GM21717 (cell line): ENCODE results near the gene PXN.
A peak's percentile ranks its signal among the peaks of the same experiment; 100 is the strongest.
"Not testable (repeated sequence)": the region's sequence is repeated elsewhere in the genome, so short reads cannot be mapped to it uniquely, and the experiment has no call there.

Source experiments
- ATAC-seq: cut with Tn5 transposase; IDR thresholded peaks from one replicate; pipeline ENCODE4 v1.9.1; 2021; ENCODE audit warnings: mild to moderate bottlenecking, moderate library complexity; ENCODE audit not compliant: unreplicated experiment

The PXN gene

GRCh38 chr12:120211904-120212283 lies 53.6 kb downstream of the PXN start:
- no peak for ATAC-seq

GRCh38 chr12:120211243-120211903 lies 54.2 kb downstream of the PXN start:
- ATAC-seq: no peak

- no peak for ATAC-seq
Measured at GRCh38 chr12:120209851-120210250, 55.7 kb downstream of the PXN start.

- ATAC-seq: no peak
Measured at GRCh38 chr12:120207227-120207626, 58.3 kb downstream of the PXN start.

DNA sequence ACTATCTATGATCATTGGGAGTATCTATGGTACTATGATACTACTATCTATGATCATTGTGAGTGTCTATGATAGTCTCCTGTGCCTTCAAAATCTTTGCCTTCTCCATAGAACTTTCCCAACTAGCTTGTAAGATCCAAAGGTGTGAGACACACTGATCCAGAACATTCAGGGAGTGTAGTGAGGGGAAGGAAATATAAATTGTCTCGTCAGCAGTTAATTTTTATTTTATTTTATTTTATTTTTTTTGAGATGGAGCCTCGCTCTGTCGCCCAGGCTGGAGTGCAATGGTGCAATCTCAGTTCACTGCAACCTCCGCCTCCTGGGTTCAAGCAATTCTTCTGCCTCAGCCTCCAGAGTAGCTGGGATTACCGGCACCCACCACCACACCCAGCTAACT lies 58.7 kb downstream of the PXN start:
- ATAC-seq: not testable (repeated sequence)

DNA sequence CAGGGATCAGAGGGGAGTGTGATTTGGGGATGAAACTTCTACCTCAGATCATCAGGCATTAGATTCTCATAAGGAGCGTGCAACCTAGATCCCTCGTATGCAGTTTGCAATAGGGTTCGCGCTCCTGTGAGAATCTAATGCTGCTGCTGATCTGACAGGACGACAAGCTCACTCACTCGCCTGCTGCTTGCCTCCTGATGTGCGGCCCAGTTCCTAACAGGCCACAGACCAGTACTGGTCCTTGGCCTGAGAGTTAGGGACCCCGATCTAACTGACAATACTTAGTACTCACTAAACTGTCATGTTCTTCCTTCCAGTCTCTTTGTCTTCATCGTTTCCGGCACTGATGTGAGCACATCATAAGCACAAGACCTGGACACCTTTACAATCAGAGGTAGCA lies 59.3 kb downstream of the PXN start:
- no peak for ATAC-seq

DNA sequence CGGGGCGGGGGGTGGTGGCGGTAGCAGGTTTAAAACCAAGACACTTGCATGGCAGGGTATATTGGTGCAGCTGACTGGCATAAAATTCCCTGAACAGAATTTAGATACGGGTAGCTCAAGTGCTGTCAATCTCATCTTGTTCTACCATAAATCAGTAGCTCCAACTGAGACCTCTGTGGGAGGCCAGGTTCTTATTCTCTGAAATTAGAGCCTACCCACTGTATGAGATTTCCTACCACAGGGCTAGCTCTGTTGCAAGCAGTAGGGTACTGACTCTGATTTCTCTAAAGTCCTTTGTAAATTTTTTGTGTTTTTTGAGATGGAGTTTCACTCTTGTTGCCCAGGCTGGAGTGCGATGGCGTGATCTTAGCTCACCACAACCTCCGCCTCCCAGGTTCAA lies 61.4 kb downstream of the PXN start:
- ATAC-seq: no peak

- ATAC-seq: no peak
Measured at GRCh38 chr12:120200364-120200800, 65.1 kb downstream of the PXN start.

- no peak for ATAC-seq
Measured at GRCh38 chr12:120199595-120200306, 65.8 kb downstream of the PXN start.

GRCh38 chr12:120199025-120199424 lies 66.5 kb downstream of the PXN start:
- ATAC-seq: no peak

DNA sequence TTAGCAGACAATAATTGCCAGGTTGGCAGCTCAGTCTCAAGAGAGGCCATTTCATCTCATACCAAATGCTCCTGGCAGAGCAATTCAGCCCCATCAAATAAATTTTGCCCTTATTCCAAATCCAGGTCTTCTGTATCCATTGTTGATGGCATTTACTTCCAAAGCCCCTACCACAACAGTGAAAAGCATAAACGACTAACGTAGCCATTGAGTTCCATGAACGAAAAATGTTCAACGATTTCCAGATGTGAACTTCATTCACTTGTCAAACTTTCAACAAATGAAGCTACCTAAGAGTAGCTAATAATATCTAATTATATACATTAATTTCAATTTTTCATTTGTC lies 68.0 kb downstream of the PXN start:
- no peak for ATAC-seq

DNA sequence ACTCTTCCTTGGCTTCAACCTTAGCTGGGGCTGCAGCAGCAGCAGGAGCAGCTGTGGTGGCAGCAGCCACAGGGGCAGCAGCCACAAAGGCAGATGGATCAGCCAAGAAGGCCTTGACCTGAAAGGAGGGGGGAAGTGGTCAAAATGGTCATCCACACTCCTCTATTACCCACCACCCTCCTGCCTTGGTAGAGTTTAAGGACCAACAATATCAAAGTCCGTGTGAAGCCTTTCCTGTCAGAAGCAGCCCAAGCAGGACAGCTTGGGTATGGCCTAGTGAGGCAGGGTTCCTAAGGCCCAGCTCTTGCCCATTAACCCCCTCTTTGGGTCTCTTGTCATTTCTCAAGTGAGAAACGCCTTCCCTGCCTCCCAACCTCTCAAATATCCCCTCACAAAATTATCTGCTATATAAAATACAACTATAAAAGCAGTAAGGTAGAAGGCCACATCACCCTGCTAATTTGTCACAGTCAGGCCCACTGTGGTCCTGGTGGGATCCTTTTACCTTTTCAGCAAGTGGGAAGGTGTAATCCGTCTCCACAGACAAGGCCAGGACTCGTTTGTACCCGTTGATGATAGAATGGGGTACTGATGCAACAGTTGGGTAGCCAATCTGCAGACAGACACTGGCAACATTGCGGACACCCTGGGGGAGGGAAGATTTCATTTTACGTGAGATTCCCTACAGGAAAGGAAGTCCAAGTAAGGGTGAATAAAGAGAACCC lies 68.6 kb downstream of the PXN start:
- not testable (repeated sequence) for ATAC-seq

GRCh38 chr12:120196363-120196762 lies 69.2 kb downstream of the PXN start:
- no peak for ATAC-seq

GRCh38 chr12:120194534-120195395 lies 70.8 kb downstream of the PXN start, which contains the start of gene GCN1:
TSS of gene GCN1 (minus strand) at chr12:120194715. CDS start at chr12:120194697, 18 bp downstream.
- peak; percentile 54 for ATAC-seq

- no peak for ATAC-seq
Measured at GRCh38 chr12:120194226-120194533, 71.3 kb downstream of the PXN start.

DNA sequence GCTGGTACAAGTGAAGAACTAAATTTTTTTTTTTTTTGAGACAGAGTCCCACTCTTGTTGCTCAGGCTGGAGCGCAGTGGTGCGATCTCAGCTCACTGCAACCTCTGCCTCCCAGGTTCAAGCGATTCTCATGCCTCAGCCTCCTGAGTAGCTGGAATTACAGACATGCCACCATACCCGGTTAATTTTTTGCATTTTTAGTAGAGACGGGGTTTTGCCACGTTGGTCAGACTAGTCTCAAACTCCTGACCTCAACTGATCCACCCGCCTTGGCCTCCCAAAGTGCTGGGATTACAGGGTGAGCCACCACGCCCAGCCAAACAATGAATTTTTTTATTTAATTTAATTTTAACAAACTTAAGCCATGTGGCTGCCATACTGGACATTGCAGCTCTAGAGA lies 72.2 kb downstream of the PXN start:
- ATAC-seq: not testable (repeated sequence)

- ATAC-seq: no peak
Measured at GRCh38 chr12:120190985-120191480, 74.5 kb downstream of the PXN start.

DNA sequence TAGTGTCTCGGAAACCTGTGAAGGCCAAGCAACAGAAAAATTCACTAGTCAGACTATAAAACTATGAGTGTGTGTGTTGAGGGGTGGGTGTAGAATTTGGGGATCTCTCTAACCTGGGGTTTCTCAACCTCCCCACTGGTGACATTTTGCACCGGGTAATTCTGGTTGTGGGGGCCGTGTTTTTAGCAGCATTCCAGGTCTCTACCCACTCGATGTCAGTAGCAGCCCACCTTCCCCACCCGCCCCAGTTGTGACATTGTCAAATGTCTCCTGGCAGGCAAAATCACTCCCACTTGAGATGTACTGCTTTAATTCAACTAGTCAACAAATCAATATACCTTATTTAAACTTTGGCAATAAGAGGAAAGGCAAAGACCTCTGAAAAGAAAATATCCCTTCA lies 75.1 kb downstream of the PXN start:
- no peak for ATAC-seq

- no peak for ATAC-seq
Measured at GRCh38 chr12:120186654-120187053, 78.9 kb downstream of the PXN start.

- ATAC-seq: no peak
Measured at GRCh38 chr12:120183211-120183631, 82.3 kb downstream of the PXN start.
